A204.1 (cell line): Measurements from ENCODE around the gene MYH15.

Experiments
- FAIRE-seq: peaks from 2 replicates; lab custom pipeline; 2012; peaks lifted over from hg19 to GRCh38; lab: Jason Lieb, UNC

Gene MYH15

GRCh38 chr3:108412121-108412750 is 98.2 kb downstream of the MYH15 start:
- no peak for FAIRE-seq

DNA sequence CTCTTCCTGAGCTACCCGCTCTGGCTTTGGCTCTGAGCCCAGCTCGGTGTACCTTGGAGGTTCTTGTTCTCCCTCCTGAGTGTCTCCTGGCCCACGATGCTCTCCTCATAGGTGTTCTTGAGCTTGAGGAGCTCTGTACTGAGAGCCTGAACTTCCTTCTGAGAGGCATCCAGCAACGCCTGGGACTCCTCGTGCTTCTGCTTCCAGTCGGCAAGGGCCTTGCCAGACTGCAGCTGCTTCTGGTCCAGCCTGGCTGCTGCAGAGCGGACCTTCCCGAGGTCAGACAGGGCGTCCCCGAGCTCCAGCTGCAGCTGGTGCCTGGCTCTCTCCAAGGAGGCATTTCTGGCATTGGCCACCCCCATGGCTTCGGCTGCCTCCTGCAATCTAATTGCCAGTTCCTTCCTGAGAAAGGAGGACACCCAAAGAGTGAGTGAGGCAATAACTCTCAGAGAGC is 99.8 kb downstream of the MYH15 start:
- FAIRE-seq: no peak

DNA sequence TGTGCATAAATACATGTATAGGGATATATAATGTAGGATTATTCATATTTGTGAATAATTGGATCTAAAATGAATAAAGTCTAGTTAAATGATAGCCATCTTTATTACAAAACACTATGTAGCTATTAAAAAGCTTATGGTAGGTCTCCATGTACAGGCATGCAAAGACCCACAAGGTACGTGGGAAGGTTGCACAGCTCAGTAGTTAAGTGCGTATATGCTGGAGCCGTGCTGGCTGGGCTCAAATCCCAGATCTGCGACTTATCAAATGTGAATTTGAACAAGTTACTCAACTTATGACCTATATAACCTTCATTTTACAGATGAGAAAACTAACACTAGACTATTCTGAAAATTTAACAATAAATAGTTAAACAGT is 100.6 kb downstream of the MYH15 start:
- no peak for FAIRE-seq

DNA sequence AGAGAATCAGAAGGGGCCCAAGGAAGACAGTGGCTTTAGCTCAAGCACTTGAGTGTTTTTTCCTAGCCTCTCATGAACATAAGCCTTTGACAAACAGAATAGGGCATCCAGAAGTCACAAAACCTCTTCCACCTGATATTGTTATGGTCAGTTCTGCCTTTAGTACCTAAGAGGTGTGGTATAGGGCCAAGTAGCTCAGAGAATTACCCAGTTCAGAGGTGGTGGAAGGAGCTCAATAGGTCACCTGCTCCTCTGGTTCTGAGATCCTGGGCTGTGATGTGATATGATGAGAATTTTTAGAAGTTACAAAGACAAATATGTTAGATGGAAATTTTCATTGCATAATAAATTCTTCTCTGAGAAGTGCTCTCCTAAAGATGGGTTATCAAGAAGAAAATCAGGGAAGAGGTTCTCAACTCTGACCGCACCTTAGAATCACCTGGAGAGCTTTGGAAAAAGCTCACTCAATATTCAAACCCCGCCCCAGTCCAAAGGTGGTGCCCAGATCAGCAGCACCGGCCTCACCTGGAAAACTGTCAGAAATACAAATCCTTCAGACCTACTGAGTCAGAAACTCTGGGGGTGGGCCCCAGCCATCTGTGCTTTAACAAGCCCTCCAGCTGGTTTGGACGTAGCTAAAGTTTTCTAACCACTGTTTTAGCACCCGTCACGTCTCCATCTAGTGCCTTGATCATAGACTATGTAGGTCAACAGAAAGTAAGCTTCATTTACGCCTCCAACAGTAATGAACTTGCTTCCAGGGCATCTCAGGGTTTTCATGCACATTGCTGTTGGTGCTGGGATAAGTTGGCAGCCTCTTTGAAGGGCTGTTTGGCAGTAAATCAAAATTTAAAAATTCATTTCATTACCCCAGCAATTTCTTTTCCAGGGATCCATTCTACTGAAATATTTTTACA is 101.3 kb downstream of the MYH15 start:
- no peak for FAIRE-seq

- FAIRE-seq: no peak
Observed at GRCh38 chr3:108407886-108408285, 102.5 kb downstream of the MYH15 start.

DNA sequence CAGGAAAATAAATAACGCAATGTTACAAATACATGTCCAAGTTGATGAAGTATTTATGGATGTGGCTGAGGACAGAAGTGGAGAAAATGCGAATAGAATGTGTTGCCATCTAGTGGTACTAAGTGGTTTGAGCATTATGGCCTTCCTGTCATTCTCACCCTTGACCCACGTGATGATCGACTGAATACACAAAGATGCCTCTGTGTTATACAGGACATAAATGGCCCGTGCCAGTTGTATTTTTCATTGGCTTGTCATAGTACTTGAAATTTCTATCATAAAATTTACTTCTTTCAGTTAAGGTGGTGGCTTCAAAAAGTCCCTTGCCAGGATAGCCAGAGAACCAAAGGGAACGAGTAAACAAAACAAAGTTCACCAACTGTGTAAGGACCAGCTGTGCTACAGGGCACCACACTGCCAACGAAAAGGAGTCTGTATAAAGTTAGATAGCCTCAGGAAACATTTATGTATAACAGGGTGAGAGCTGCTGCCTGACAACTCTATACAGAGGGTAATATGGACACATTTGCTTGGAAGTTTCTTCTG is 103.7 kb downstream of the MYH15 start:
- FAIRE-seq: peak; percentile 93

GRCh38 chr3:108406063-108406660 is 104.2 kb downstream of the MYH15 start:
- no peak for FAIRE-seq

GRCh38 chr3:108404368-108404767 is 106.0 kb downstream of the MYH15 start:
- FAIRE-seq: no peak

DNA sequence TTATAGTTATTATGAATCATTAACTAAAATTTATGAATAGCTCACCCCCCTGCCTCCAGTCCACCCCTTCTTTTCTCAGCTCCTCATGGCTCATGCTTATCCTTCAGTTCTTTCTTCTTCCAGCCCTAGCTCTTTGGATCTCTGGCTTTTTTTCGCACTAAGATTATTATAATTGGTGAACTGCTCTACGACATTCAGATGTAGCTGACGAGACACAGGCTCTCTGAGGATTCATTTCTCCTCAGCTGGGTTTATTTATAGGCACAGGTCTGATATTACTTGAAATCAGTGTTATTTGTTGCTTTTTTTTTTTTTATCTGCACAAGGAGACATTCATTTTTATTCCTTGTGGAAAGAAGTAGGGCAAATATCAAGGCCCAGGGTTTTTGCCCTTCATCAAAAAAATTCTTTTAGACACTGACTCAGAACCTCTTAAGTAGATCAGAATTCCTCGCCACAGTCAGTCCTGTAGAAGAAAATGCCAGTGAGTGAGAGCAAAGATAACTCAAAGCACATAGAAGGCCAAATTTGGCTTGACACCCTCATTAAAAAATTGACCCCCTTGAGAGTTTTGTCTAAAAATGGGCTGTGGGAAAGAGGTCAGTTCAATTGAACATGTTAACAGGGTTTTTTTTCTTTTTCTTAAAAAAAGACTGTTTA is 106.6 kb downstream of the MYH15 start:
- no peak for FAIRE-seq

DNA sequence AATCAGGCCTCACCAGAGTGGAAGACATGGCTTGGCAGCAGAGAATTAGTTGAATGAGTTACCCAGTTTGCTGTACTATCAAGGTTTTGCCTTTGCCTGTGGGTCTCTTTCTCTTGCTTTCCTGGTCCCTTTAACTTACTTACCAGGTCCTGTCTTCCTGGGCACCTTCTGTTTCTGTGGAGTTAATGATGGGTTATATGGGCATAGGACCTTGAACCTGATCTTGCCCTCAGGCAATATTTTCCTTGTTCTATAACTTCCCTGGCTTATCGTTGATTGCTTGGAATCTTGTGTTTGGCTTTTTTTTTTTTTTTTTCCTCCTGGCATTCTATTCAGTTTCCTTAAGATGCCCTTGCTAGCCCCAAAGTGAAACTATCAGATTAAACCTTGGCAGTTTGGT is 107.2 kb downstream of the MYH15 start:
- no peak for FAIRE-seq

GRCh38 chr3:108401836-108402235 is 108.6 kb downstream of the MYH15 start:
- FAIRE-seq: no peak

GRCh38 chr3:108398510-108398909 is 111.9 kb downstream of the MYH15 start:
- no peak for FAIRE-seq

DNA sequence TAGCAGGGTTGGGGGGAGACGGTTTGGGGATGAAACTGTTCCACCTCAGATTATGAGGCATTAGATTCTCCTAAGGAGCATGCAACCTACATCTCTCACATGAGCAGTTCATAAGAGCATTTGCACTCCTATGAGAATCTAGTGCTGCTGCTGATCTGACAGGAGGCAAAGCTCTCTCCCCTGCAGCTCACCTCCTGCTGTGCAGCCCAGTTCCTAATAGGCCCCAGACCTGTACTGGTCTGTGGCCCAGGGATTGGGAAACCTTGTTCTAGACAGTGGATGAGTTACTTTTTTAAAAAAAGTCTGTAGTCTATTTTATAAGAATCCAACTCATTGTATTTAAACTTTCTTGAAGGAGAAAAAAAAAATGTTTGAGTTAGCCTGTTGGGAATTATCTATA is 114.1 kb downstream of the MYH15 start:
- no peak for FAIRE-seq

- no peak for FAIRE-seq
Observed at GRCh38 chr3:108394563-108394962, 115.8 kb downstream of the MYH15 start.

GRCh38 chr3:108394016-108394415 is 116.4 kb downstream of the MYH15 start:
- FAIRE-seq: no peak

GRCh38 chr3:108393128-108393900 is 117.1 kb downstream of the MYH15 start:
- FAIRE-seq: no peak

DNA sequence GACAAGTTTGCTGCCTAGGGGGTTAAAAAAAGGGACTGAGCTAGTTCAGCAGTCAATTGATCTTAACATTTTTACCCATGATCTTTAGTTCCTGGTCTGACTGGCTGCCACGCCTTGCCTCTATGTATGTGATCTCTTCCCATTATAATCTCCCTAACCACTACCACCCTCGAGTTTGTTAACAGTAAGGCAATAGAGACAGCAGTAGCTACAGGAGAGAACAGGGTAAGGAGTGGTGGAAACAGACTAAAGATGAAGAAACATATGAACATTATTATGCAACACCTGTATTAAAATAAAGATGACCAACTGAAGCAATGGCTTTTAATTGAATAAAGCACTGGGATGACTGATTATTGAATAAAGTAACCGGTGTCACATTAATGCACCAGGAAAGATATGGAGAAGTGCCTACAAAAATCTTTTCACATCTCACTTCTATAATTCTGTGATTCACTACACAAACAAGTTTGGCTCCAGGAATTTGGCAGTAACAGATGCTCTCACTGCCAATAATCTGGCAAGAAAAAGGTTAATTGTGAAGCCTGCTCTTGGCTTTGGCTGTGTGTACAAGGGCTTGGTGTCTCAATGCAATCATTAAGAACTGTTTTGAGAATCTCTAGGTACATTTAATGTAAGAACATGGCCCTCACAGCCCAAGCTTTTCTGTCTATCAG is 118.3 kb downstream of the MYH15 start:
- no peak for FAIRE-seq

- no peak for FAIRE-seq
Observed at GRCh38 chr3:108389372-108389771, 121.0 kb downstream of the MYH15 start.

GRCh38 chr3:108388136-108389132 is 122.0 kb downstream of the MYH15 start:
- FAIRE-seq: no peak

- no peak for FAIRE-seq
Observed at GRCh38 chr3:108387063-108387462, 123.3 kb downstream of the MYH15 start.
